DOHH2 (cell line): Measurements from ENCODE around the gene FLRT1.

Experiments
- CTCF ChIP-seq: fragments of 200-600 bp; sonication (generic); IDR thresholded peaks from one replicate; pipeline ENCODE4 v1.5.1; 2014; ENCODE audit warnings: antibody characterized with exemption, mild to moderate bottlenecking, low read depth, low read length; ENCODE audit not compliant: poor library complexity, severe bottlenecking
- EZH2phosphoT487 ChIP-seq: fragments of 200-600 bp; sonication (generic); IDR thresholded peaks from 2 replicates; pipeline ENCODE4 v1.6.1; 2017; ENCODE audit warnings: borderline replicate concordance, mild to moderate bottlenecking, antibody characterized with exemption, low read length, moderate library complexity, mixed read lengths

- TF ChIP-seq CTCF, result no peak
- TF ChIP-seq EZH2phosphoT487, result no peak
These were observed 3.4 kb downstream of the FLRT1 start for GRCh38 chr11:64039012-64039665.
